Measurements from ENCODE around the gene SLC26A8. TPM values are rescaled to one million over a fixed set of nuclear protein-coding genes. Genes with fewer than 3 reads are reported as not detected.

The SLC26A8 gene
- total RNA-seq, 2 experiments from 2014 or later, result not detected

DNA sequence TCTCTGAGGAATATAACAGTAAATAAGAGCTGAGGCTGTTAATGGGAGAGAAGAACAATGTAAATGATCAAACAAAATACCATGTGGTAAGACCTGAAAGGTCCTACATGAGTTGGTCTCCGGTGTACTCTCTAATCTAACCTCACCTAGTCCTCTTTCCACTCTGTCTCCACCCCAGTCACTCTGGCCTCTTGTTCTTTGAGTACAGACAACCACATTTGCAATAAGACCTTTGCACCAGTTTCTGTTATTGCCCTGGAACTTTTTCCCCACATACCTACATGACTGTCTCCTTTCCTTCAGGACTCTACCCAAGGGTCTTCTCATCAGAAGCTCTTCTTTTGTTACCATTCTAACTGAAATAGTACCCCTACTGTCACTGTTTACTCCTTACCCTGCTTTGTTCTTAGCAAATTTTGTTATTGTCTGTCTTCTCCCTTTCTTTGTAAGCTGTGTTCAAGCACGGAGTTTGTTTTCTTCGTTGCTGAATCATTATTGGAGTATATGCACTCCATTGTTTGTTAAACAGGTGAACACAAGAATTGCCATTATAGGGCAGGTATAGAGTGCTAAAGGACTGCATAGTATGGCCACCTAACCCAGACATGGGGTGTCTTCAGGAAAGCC, 40.4 kb upstream of the SLC26A8 start:
- CTCF ChIA-PET, result interaction anchor here (1.4 to 1.9 kb wide), 3 partner anchors 8 to 37 kb away, joined by 4 to 5 read pairs (median 4); partner anchors contain the start of gene MAPK14
- Mint-ChIP-seq H3K27me3 (no peaks in the 10 kb centered on the region), H3K4me3 (no peak overlapping the region), H3K4me1 (peaks cover 13% of the 10 kb centered on the region), H3K27ac (no peak overlapping the region), H3K9me3 (ENCODE audit: low read depth) (no peaks in the 10 kb centered on the region), H3K36me3 (peaks cover 38% of the 10 kb centered on the region)
- DNase-seq (no peak), ATAC-seq (no peak)

DNA sequence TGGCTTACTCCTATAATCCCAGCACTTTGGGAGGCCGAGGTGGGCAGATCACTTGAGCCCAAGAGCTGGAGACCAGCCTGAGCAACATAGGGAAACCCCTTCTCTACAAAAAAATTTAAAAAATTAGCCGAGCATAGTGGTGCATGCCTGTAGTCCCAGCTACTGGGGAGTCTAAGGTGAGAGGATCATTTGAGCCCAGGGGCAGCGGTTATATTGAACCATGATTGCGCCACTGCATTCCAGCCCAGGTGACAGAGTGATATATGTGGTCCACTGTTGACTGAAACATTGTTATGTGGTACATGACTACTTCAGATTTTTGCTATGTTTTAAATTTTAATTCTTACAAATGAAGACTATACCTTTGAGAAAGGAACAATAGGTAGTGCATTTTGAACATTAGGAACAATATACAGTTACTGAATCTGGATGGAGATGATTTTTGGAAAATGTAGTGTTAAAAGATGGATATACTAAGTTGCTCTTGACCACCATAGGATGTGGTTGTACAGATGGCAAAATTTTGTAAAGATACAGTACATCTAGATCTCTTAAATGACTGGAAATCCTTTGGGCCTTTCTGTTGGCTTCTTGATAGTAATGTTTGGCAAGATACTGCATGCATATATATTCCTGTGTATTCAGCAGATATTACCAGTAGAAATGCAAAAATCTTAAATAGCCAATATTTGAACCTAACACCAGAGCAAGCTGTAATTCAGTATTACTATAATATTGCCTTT, 39.0 kb upstream of the SLC26A8 start:
- CTCF ChIA-PET, result no interaction called here
- peaks cover 42% of the 10 kb centered on the region for H3K36me3 Mint-ChIP-seq
- DNase-seq (no peak), ATAC-seq (no peak)
- H3K4me1 Mint-ChIP-seq, result peaks cover 13% of the 10 kb centered on the region
- H3K27ac Mint-ChIP-seq, result no peak overlapping the region
- H3K27me3 Mint-ChIP-seq, result no peaks in the 10 kb centered on the region
- no peak overlapping the region for H3K4me3 Mint-ChIP-seq
- H3K9me3 Mint-ChIP-seq (ENCODE audit: low read depth), result no peaks in the 10 kb centered on the region

DNA sequence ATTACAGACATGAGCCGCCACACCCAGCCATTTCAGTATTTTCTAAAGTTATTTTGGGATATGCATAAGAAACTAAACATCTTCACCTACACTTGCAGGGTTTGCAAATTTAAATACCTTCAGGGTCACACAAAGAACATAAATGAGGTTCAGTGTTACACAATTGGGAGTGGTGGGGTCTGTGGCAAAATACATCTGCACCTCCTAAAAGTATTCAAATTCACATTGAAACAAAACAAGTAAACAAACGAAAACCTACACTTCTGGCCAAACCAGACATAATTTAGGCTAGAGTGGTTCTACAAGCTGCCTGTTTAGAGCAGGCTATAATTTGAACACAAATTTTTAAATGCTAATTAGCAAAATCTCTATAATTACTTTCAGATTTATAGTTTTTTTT, 37.8 kb upstream of the SLC26A8 start:
- H3K4me3 Mint-ChIP-seq, result no peak overlapping the region
- H3K27me3 Mint-ChIP-seq, result no peaks in the 10 kb centered on the region
- CTCF ChIA-PET, result interaction anchor here (0.7 kb wide), 1 partner anchor 11 kb away, joined by 3 read pairs; no protein-coding TSS in a partner anchor
- ATAC-seq, result no peak
- no peak for DNase-seq
- no peak overlapping the region for H3K27ac Mint-ChIP-seq
- H3K9me3 Mint-ChIP-seq (ENCODE audit: low read depth), result no peaks in the 10 kb centered on the region
- peaks cover 43% of the 10 kb centered on the region for H3K36me3 Mint-ChIP-seq
- H3K4me1 Mint-ChIP-seq, result peaks cover 13% of the 10 kb centered on the region

DNA sequence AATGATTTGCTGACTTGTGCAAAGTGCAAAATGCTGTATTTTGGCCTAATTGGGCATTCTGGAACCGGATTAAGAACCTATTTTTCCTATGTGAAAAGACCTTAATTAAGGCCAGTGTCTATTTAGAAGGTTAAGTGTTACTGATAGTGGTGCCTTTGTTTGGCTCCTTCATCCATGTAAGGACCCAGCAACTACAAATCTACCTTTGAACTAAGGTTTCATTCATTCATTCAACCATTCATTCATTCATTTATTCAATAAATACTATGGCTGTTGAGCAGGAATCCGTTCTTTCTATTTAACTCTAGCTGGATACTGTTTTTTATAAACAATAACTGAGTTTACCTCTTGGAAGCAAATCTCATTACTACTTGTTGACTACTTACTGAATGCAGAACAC, 36.8 kb upstream of the SLC26A8 start:
- CTCF ChIA-PET, result interaction anchor here (1.5 kb wide), 1 partner anchor 10 kb away, joined by 4 read pairs; no protein-coding TSS in a partner anchor
- DNase-seq (no peak), ATAC-seq (no peak)
- Mint-ChIP-seq H3K4me1 (peaks cover 12% of the 10 kb centered on the region), H3K27ac (no peak overlapping the region), H3K4me3 (no peak overlapping the region), H3K9me3 (ENCODE audit: low read depth) (no peaks in the 10 kb centered on the region), H3K36me3 (peaks cover 43% of the 10 kb centered on the region), H3K27me3 (no peaks in the 10 kb centered on the region)

DNA sequence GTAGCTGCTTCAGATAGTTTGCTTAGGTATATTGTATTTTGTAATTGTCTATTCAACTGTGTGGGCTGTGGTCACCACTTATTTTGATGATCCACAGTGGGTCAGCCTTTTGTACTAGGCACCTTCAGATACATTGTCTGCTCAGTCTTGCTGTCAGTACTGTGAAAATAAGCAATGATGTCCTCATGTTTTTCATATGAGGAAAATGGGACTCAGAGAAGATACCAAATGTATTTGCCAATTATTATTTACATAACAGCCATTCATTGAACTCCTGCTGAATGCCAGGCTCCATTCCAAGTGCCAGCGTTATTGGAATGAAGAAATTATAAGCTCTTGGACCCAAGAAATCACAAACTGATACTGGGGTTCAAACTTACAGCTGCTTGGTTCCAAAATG, 31.7 kb upstream of the SLC26A8 start:
- Mint-ChIP-seq H3K4me1 (peaks cover 2% of the 10 kb centered on the region), H3K9me3 (ENCODE audit: low read depth) (no peaks in the 10 kb centered on the region), H3K4me3 (no peak overlapping the region), H3K27ac (no peak overlapping the region), H3K36me3 (peaks cover 31% of the 10 kb centered on the region), H3K27me3 (no peaks in the 10 kb centered on the region)
- ATAC-seq (no peak), DNase-seq (no peak)
- CTCF ChIA-PET, result interaction anchor here (1.3 kb wide), 1 partner anchor 9 kb away, joined by 4 read pairs; no protein-coding TSS in a partner anchor

DNA sequence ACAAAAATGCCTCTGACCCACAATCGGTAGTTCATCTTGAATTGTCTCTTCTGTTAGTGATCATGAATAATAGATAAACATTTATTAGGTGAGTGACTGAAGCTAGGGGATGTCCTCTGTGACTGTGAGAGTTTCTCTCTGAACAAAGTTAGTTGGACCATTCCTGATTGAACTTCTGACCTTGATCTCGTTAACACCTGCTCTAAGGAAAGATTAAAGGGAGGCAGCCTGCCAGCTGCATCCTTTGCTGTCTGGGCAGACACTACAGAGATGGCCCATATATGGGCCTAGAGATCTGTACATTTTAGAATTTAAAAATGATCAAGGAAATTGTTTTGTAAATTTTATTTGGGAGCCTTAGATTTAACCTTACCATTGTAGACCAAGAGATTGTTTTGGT, 30.5 kb upstream of the SLC26A8 start:
- H3K27ac Mint-ChIP-seq, result no peak overlapping the region
- no peaks in the 10 kb centered on the region for H3K9me3 Mint-ChIP-seq (ENCODE audit: low read depth)
- DNase-seq (no peak), ATAC-seq (no peak)
- H3K27me3 Mint-ChIP-seq, result no peaks in the 10 kb centered on the region
- H3K4me1 Mint-ChIP-seq, result peaks cover 2% of the 10 kb centered on the region
- CTCF ChIA-PET, result no interaction called here
- peaks cover 20% of the 10 kb centered on the region for H3K36me3 Mint-ChIP-seq
- no peak overlapping the region for H3K4me3 Mint-ChIP-seq

DNA sequence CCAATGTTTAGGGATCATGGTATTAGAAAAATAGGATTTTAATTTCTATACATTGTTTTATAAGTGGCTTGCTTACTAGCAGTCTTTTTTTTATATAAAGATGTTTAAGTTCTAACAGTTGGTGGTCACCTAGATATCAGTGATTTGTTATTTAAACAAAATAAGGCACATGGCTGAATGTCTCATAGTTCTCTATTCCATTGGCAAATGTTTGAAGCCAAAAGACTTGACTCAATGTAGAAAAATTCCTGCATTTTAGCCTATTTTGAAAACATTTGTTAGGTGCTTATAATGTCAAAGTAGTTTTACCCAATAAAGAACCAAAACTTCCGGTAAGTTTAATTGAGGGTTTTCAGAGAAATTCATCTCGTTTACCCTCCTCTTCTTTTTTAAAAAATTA, 30.0 kb upstream of the SLC26A8 start:
- Mint-ChIP-seq H3K9me3 (ENCODE audit: low read depth) (no peaks in the 10 kb centered on the region), H3K27me3 (no peaks in the 10 kb centered on the region), H3K4me1 (peaks cover 2% of the 10 kb centered on the region), H3K4me3 (no peak overlapping the region), H3K27ac (no peak overlapping the region), H3K36me3 (peaks cover 16% of the 10 kb centered on the region)
- ATAC-seq (no peak), DNase-seq (no peak)
- CTCF ChIA-PET, result no interaction called here

DNA sequence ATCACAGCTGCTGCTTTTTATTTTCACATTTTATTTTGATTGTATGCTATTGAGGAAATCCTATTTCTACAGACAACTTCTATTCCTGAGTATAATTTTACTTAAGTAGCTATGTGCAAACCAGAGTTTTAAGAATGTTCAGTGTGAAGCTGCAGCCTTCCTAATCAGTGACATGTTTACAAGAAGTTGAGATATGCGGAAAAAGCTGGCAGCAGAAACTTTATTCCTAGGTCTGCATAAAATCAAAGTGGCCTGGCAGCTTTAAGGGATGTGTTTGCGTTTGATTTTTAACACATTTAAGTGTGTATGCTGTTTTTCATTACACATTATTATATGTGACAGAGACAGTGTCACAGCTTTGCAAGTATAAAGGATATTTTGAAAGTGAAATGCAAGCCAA, 29.4 kb upstream of the SLC26A8 start:
- Mint-ChIP-seq H3K9me3 (ENCODE audit: low read depth) (no peaks in the 10 kb centered on the region), H3K4me1 (peaks cover 2% of the 10 kb centered on the region)
- CTCF ChIA-PET, result no interaction called here

DNA sequence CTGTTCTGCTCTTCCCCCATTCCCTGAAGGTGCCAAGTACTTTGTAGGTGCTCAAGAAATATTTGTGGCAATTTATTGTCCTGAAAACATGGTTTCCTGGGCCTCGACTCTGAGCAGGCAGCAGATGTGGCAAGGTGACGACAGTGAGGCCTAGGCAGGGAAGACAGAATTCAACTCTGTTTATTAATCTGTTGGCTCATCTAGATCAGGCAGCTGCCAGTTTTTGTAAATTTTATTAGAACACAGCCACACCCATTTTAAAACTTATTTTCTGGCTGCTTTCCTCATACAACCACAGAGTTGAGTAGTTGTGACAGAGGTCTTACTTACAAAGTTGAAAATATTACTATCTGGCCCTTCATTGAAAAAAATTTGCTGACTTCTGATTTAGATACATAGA, 27.7 kb upstream of the SLC26A8 start:
- ATAC-seq (no peak), DNase-seq (no peak)
- CTCF ChIA-PET, result interaction anchor here (1.0 to 1.9 kb wide), 2 partner anchors 17 to 289 kb away, joined by 3 to 5 read pairs; no protein-coding TSS in a partner anchor
- Mint-ChIP-seq H3K4me1 (peaks cover 4% of the 10 kb centered on the region), H3K36me3 (peaks cover 15% of the 10 kb centered on the region), H3K9me3 (ENCODE audit: low read depth) (no peaks in the 10 kb centered on the region), H3K27me3 (no peaks in the 10 kb centered on the region), H3K27ac (no peak overlapping the region), H3K4me3 (no peak overlapping the region)

More for the DNA sequence above, 29.4 kb upstream of the SLC26A8 start:
- H3K36me3 Mint-ChIP-seq, result peaks cover 14% of the 10 kb centered on the region
- ATAC-seq (no peak), DNase-seq (no peak)
- no peak overlapping the region for H3K4me3 Mint-ChIP-seq
- no peaks in the 10 kb centered on the region for H3K27me3 Mint-ChIP-seq
- H3K27ac Mint-ChIP-seq, result no peak overlapping the region

DNA sequence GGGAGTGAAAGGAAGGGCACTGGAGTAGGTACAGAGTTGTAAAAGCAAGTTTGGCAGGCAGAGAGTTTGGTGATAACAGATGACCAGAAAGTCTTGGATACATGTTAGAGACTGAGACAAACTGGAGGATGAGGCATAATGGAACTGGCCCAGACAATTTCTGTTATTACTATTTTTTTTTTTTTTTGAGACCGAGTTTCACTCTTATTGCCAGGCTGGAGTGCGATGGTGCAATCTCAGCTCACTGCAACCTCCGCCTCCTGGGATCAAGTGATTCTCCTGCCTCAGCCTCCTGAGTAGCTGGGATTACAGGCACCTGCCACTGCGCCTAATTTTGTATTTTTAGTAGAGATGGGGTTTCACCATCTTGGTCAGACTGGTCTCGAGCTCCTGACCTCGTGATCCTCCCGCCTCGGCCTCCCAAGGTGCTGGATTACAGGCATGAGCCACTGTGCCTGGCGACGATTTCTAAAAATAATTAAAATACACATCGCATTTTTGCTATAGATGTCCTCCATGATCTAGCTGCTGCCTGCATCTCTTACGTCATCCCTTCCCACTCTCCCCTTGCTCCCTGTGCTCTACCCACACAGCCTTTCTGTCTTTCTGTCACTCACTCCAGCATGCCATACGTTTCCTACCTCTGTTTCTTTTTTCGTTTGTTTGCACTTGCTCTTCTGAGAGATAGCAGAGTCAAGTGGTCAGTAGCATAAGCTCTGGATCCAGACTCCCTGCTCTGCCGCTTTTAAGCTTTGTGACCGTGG, 26.7 kb upstream of the SLC26A8 start:
- Mint-ChIP-seq H3K4me3 (no peak overlapping the region), H3K9me3 (ENCODE audit: low read depth) (no peaks in the 10 kb centered on the region), H3K4me1 (peaks cover 2% of the 10 kb centered on the region), H3K27me3 (no peaks in the 10 kb centered on the region), H3K27ac (no peak overlapping the region), H3K36me3 (peaks cover 20% of the 10 kb centered on the region)
- ATAC-seq (no peak), DNase-seq (no peak)
- CTCF ChIA-PET, result interaction anchor here (0.9 to 1.9 kb wide), 3 partner anchors 10 to 290 kb away, joined by 3 to 5 read pairs (median 4); no protein-coding TSS in a partner anchor

DNA sequence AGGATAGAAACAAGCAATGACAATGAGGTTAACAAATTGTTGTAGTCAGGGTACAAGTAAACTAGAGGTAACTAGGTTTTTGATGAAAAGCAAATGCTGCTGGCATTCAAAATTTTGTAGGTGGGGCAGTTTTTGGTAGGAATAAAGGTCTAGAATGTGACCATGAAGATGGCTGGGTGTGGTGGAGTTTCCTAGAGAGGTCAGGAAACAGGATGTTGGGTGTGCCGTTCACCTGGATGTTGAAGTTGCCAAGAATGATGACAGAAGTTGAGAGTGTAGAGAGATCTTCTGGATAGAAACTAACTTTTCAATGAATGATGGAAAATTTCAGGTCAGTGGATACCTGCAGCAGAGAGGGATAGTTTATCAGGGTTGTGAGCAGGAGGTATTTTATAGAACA, 25.9 kb upstream of the SLC26A8 start:
- H3K4me3 Mint-ChIP-seq, result no peak overlapping the region
- CTCF ChIA-PET, result no interaction called here

DNA sequence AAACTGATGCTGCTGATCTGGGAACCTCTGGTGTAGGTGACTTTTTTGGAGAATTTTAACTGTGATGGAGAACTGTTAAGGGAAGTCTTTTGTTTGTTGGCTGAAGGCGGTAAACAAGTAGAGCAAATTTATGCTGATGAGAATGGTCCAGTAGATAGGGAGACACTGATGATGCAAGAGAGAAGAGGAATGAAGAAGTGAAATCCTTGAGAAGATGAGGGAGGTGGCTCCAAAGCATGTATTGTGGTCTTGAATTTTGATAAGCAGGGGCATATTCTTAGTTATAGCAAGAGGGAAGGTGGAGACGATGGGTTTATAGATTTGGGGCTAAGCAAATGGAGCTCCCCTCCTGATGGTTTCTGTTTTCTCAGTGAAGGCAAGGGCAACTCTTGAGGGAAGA, 25.1 kb upstream of the SLC26A8 start:
- no peaks in the 10 kb centered on the region for H3K27me3 Mint-ChIP-seq
- ATAC-seq (no peak), DNase-seq (no peak)
- H3K4me1 Mint-ChIP-seq, result peaks cover 2% of the 10 kb centered on the region
- H3K36me3 Mint-ChIP-seq, result peaks cover 19% of the 10 kb centered on the region
- no peak overlapping the region for H3K27ac Mint-ChIP-seq
- H3K4me3 Mint-ChIP-seq, result no peak overlapping the region
- CTCF ChIA-PET, result interaction anchor here (1.6 kb wide), 1 partner anchor 46 kb away, joined by 6 read pairs; no protein-coding TSS in a partner anchor
- H3K9me3 Mint-ChIP-seq (ENCODE audit: low read depth), result no peaks in the 10 kb centered on the region

More for the DNA sequence above, 25.9 kb upstream of the SLC26A8 start:
- Mint-ChIP-seq H3K9me3 (ENCODE audit: low read depth) (no peaks in the 10 kb centered on the region), H3K36me3 (peaks cover 18% of the 10 kb centered on the region), H3K4me1 (peaks cover 2% of the 10 kb centered on the region), H3K27ac (no peak overlapping the region), H3K27me3 (no peaks in the 10 kb centered on the region)
- DNase-seq (no peak), ATAC-seq (no peak)

DNA sequence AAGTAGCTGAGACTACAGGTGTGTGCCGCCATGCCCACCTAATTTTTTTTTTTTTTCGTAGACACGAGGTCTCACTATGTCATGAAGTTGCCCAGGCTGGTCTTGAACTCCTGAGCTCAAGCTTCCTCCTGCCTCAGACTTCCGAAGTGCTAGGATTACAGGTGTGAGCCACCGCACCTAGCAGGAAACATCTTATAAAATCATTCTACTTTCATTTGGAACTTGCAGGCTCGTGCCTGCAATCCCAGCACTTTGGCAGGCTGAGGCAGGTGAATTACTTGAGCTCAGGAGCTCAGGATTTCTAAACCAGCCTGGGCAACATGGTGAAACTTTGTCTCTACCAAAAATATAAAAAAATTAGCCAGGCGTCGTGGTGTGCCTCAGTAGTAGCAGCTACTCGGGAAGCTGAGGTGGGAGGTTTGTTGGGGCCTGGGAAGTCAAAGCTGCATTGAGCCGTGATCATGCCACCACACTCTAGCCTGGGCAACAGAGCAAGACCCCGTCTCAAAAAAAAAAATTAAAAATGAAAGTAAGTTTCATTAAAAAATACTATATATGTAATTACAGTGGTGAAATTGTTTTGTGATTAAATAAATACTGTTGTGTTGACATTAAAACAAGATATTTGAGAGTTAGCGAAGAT, 18.3 kb upstream of the SLC26A8 start:
- H3K36me3 Mint-ChIP-seq, result peaks cover 29% of the 10 kb centered on the region
- no peaks in the 10 kb centered on the region for H3K27me3 Mint-ChIP-seq
- ATAC-seq, result no peak
- H3K4me1 Mint-ChIP-seq, result peaks cover 21% of the 10 kb centered on the region
- CTCF ChIA-PET, result interaction anchor here (0.8 to 5.7 kb wide), 3 partner anchors 14 to 260 kb away, joined by 3 to 33 read pairs (median 3); partner anchors contain the start of gene MAPK14
- no peak overlapping the region for H3K4me3 Mint-ChIP-seq
- H3K9me3 Mint-ChIP-seq (ENCODE audit: low read depth), result no peaks in the 10 kb centered on the region
- DNase-seq, result no peak
- no peak overlapping the region for H3K27ac Mint-ChIP-seq
